ENCODE measurements around the gene ZNF512.

DNA sequence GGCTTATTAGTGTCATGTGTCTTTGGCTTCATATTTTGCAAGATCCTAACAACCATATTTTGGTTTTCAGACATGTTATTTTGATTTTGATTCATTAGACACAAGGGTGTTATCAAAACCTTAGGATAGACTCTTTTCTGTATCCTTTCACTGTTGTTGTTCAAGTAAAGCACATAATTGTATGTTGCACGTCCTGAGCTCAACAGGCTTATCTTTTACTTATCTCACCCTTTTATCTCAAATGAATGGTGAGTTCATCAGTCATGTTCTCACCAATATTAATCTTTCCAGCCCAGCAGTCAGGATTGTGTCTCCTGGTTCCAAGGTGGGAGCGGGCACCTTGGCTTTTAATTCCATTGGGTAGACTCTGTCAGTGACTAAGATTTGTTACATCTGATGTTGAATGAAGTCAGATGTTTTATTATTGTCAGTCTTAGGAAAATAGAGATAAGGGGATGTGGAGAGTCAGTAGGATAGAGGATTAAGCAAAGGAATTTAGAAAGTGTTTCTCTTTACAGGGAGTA lies 57.9 kb downstream of the ZNF512 start:
- TF ChIP-seq, protein P1, sequence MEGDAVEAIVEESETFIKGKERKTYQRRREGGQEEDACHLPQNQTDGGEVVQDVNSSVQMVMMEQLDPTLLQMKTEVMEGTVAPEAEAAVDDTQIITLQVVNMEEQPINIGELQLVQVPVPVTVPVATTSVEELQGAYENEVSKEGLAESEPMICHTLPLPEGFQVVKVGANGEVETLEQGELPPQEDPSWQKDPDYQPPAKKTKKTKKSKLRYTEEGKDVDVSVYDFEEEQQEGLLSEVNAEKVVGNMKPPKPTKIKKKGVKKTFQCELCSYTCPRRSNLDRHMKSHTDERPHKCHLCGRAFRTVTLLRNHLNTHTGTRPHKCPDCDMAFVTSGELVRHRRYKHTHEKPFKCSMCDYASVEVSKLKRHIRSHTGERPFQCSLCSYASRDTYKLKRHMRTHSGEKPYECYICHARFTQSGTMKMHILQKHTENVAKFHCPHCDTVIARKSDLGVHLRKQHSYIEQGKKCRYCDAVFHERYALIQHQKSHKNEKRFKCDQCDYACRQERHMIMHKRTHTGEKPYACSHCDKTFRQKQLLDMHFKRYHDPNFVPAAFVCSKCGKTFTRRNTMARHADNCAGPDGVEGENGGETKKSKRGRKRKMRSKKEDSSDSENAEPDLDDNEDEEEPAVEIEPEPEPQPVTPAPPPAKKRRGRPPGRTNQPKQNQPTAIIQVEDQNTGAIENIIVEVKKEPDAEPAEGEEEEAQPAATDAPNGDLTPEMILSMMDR (optimal IDR thresholded peaks at IDR 0.05 in 1 of 3, IDR thresholded peaks at IDR 0.05 in 1 of 3, conservative IDR thresholded peaks at IDR 0.05 in 1 of 3; ENCODE audit: extremely low read depth in 1 of 3, insufficient read depth in 2 of 3, low read length in 3 of 3), result no peak
- no peak for TF ChIP-seq EZH2 (IDR thresholded peaks at IDR 0.05; ENCODE audit: low read length)

All from keratinocyte (primary cell).